ENCODE measurements around the gene EEFSEC. TPM values are rescaled to one million over a fixed set of nuclear protein-coding genes. Genes with fewer than 3 reads are reported as not detected.

The EEFSEC gene
- total RNA-seq, 1 experiment from 2014 or later = 9.5 TPM

DNA sequence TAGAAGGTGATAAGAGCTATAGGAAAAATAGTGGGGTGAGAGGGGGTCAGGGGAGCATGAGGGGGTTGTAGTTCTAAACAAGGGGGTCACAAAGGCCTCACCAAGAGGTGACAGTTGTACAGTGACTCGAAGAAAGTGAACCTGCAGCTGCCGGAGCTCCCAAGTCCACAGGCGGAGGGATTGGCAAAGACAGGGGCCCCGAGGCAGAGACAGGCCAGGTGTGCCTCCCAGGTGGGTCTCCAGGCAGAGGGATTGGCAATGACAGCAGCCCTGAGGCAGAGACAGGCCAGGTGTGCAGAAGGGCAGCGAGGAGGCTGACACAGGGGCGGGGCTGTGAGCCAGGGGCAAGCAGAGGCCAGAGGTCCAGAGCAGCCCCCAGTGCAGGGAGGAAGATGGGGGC lies 249.7 kb downstream of the EEFSEC start:
- Histone ChIP-seq H2AK5ac (ENCODE audit: insufficient read length, low read length) (no peak overlapping the region), H2BK12ac (ENCODE audit: insufficient read length, low read depth, low read length) (no peak overlapping the region)
- no peak overlapping the region for H3K4me3 Mint-ChIP-seq

More for the DNA sequence above, 249.7 kb downstream of the EEFSEC start:
- DNase-seq = no peak
- Histone ChIP-seq H2BK120ac (ENCODE audit: low read depth, low read length, poor library complexity, severe bottlenecking) (no peak overlapping the region), H3K79me1 (ENCODE audit: insufficient read depth, low read depth, low read length, poor library complexity, severe bottlenecking) (no peaks in the 10 kb centered on the region), H3K4me2 (ENCODE audit: insufficient read depth, insufficient read length, low read length) (no peak overlapping the region), H3K4ac (ENCODE audit: low read depth, low read length) (no peak overlapping the region), H4K8ac (replicated peaks; ENCODE audit: insufficient read length, low read depth, low read length) (no peak overlapping the region), H3K14ac (ENCODE audit: insufficient read depth, low read length) (peak overlapping the region; percentile 58; the same call in 1 of the 2 replicates), H3K56ac (ENCODE audit: insufficient read length, low read depth, low read length) (no peak overlapping the region), H2BK20ac (ENCODE audit: low read depth, low read length, poor library complexity, severe bottlenecking) (no peak overlapping the region), H3K27ac (ENCODE audit: insufficient read length, low read depth, low read length) (no peak overlapping the region), H3K9ac (ENCODE audit: extremely low read depth, insufficient read length, low read length) (no peak overlapping the region), H3K23me2 (ENCODE audit: insufficient read length, low read depth, low read length, poor library complexity, severe bottlenecking) (no peaks in the 10 kb centered on the region), H4K5ac (ENCODE audit: insufficient read length, low read depth, low read length) (no peak overlapping the region), H2BK15ac (ENCODE audit: low read depth, low read length) (no peak overlapping the region), H3K23ac (ENCODE audit: insufficient read length, low read depth, low read length) (no peak overlapping the region), H3K79me2 (ENCODE audit: insufficient read depth, low read length) (no peaks in the 10 kb centered on the region), H3K27me3 (ENCODE audit: insufficient read depth, low read length) (no peaks in the 10 kb centered on the region), H3K9me3 (ENCODE audit: control insufficient read depth, low read depth, low read length) (no peaks in the 10 kb centered on the region), H4K91ac (ENCODE audit: insufficient read length, low read depth, low read length) (no peak overlapping the region), H3T11ph (ENCODE audit: low read length) (no peak overlapping the region), H2BK5ac (ENCODE audit: insufficient read length, low read length) (no peak overlapping the region), H3K4me1 (ENCODE audit: insufficient read depth, low read length) (no peaks in the 10 kb centered on the region; the same call in 1 of the 2 replicates), H4K20me1 (ENCODE audit: control insufficient read depth, insufficient read depth, insufficient read length) (no peaks in the 10 kb centered on the region), H2AFZ (ENCODE audit: low read length) (no peak overlapping the region), H3K18ac (ENCODE audit: insufficient read length, low read depth, low read length) (no peak overlapping the region)
- Mint-ChIP-seq H3K9me3 (no peaks in the 10 kb centered on the region), H3K27me3 (ENCODE audit: low read depth) (no peaks in the 10 kb centered on the region; the same call in 1 of the 2 replicates), H3K4me1 (peaks cover 28 to 53% of the 10 kb centered on the region in 2 experiments), H3K36me3 (ENCODE audit: insufficient read depth in 1 of 3, low read depth in 3 of 3) (no peaks in the 10 kb centered on the region), H3K27ac (no peak overlapping the region)
- no CpG with 5 or more reads among the region's 6 CpGs for WGBS (ENCODE audit: extremely low coverage, insufficient read length, low lambda C conversion rate)
- no peak for TF ChIP-seq CTCF (conservative IDR thresholded peaks at IDR 0.05)
